ENCODE measurements around the gene CNFN. TPM values are rescaled to one million over a fixed set of nuclear protein-coding genes. Genes with fewer than 3 reads are reported as not detected.

Gene CNFN
- total RNA-seq, 1 donor from 2014 or later, result not detected

- H3K27ac Mint-ChIP-seq (ENCODE audit: unreplicated experiment), result no peak overlapping the region
- no peak for DNase-seq (ENCODE audit: low spot score)
- no peaks in the 10 kb centered on the region for H3K9me3 Mint-ChIP-seq (ENCODE audit: low read depth)
- H3K4me1 Mint-ChIP-seq (ENCODE audit: low read depth), result peaks cover 2% of the 10 kb centered on the region
- no peak overlapping the region for H3K4me3 Mint-ChIP-seq (ENCODE audit: unreplicated experiment)
- H3K27me3 Mint-ChIP-seq (ENCODE audit: low read depth), result no peaks in the 10 kb centered on the region
- peaks cover 16% of the 10 kb centered on the region for H3K36me3 Mint-ChIP-seq (ENCODE audit: low read depth)
- no peak for TF ChIP-seq CTCF (IDR thresholded peaks at IDR 0.05)
Measured at GRCh38 chr19:42355896-42356295, 34.2 kb downstream of the CNFN start.

DNA sequence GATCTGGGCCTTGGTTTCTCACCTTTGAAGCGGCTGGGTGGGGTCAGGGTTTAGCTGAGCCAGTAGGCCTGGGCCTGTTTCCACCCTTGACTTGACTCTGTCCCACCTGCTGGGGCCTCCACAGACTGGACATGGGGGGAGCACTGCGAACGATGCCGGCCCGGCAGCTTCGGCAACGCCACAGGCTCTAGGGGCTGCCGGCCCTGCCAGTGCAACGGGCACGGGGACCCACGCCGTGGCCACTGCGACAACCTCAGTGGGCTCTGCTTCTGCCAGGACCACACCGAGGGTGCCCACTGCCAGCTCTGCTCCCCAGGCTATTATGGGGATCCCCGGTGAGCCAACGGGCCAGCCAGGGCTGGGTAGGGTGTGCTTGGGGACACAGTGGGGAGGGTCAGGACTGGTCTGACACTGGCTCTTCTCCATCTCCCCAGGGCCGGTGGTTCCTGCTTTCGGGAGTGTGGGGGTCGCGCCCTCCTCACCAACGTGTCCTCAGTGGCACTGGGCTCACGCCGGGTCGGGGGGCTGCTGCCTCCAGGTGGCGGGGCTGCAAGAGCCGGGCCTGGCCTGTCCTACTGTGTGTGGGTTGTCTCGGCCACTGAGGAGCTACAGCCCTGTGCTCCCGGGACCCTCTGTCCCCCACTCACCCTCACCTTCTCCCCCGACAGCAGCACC is 36.6 kb downstream of the CNFN start:
- Mint-ChIP-seq H3K36me3 (ENCODE audit: low read depth) (peaks cover 20% of the 10 kb centered on the region), H3K9me3 (ENCODE audit: low read depth) (no peaks in the 10 kb centered on the region), H3K4me3 (ENCODE audit: unreplicated experiment) (no peak overlapping the region), H3K4me1 (ENCODE audit: low read depth) (no peaks in the 10 kb centered on the region), H3K27ac (ENCODE audit: unreplicated experiment) (no peak overlapping the region), H3K27me3 (ENCODE audit: low read depth) (no peaks in the 10 kb centered on the region)
- TF ChIP-seq CTCF (IDR thresholded peaks at IDR 0.05), result no peak
- DNase-seq (ENCODE audit: low spot score), result no peak

DNA sequence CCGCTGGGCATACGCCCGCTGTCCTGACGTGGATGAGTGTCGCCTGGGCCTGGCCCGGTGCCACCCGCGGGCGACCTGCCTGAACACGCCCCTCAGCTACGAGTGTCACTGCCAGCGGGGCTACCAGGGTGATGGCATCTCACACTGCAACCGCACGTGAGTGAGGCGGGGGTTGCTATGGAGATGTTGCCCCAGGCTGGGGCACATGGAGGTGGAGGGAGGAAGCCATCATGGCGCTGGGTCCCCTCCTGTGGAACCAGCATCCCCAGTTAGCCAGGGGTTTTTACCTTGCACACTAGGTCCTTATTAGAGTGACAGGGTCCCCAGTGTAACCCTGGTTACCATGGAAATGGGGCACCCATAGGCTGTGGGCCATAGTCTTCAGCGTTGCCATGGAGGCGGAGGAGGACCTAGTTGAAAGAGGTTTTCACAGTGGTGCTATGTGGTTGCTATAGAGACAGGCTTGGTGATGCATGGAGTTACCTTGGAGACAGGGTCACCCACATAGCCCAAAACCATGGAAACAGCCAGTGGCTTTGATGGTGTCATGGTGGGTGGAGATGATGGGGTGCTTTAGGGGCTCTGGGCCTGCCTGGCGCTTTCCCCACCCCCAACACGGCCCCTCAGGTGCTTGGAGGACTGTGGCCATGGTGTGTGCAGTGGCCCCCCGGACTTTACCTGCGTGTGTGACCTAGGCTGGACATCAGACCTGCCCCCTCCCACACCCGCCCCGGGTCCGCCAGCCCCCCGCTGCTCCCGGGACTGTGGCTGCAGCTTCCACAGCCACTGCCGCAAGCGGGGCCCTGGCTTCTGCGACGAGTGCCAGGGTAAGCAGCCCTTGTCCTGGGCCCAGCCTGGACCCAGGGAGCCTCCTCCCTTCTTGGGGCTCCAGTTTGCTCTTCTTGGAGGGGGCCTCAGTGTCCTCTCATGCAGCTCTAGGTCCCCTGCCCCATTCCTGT is 37.5 kb downstream of the CNFN start:
- Mint-ChIP-seq H3K27ac (ENCODE audit: unreplicated experiment) (no peak overlapping the region), H3K9me3 (ENCODE audit: low read depth) (no peaks in the 10 kb centered on the region), H3K4me3 (ENCODE audit: unreplicated experiment) (no peak overlapping the region), H3K4me1 (ENCODE audit: low read depth) (no peaks in the 10 kb centered on the region), H3K36me3 (ENCODE audit: low read depth) (peaks cover 18% of the 10 kb centered on the region), H3K27me3 (ENCODE audit: low read depth) (no peaks in the 10 kb centered on the region)
- no peak for DNase-seq (ENCODE audit: low spot score)
- no peak for TF ChIP-seq CTCF (IDR thresholded peaks at IDR 0.05)

- H3K36me3 Mint-ChIP-seq (ENCODE audit: low read depth), result peaks cover 20% of the 10 kb centered on the region
- H3K4me3 Mint-ChIP-seq (ENCODE audit: unreplicated experiment), result no peak overlapping the region
- H3K27ac Mint-ChIP-seq (ENCODE audit: unreplicated experiment), result no peak overlapping the region
- H3K4me1 Mint-ChIP-seq (ENCODE audit: low read depth), result no peaks in the 10 kb centered on the region
- no peak for TF ChIP-seq CTCF (IDR thresholded peaks at IDR 0.05)
- no peak for DNase-seq (ENCODE audit: low spot score)
- H3K9me3 Mint-ChIP-seq (ENCODE audit: low read depth), result no peaks in the 10 kb centered on the region
- H3K27me3 Mint-ChIP-seq (ENCODE audit: low read depth), result no peaks in the 10 kb centered on the region
Measured at GRCh38 chr19:42351079-42351735, 38.9 kb downstream of the CNFN start.

DNA sequence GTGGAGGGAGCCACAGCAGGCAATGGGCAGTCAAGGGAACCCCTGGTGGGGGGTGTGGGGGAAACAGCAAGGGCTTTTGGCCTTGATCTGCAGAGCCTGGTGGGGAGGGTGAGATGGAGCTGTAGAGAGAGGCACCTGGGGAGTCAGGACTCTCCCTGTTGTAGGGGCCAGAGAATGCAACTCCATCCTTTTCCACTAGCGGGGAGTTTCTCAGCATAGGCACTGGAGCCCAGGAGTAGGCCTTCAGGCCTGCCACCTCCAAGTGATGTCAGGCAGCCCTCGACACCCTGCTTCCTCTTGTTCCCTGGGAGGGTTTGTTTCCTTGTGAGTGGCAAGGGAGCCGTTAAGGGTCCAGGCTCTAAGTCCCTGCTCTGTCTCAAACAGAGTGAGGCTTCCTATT is 39.7 kb downstream of the CNFN start:
- no peak overlapping the region for H3K27ac Mint-ChIP-seq (ENCODE audit: unreplicated experiment)
- peaks cover under 1% of the 10 kb centered on the region for H3K4me1 Mint-ChIP-seq (ENCODE audit: low read depth)

More for the DNA sequence above, 39.7 kb downstream of the CNFN start:
- Mint-ChIP-seq H3K36me3 (ENCODE audit: low read depth) (peaks cover 20% of the 10 kb centered on the region), H3K9me3 (ENCODE audit: low read depth) (no peaks in the 10 kb centered on the region), H3K4me3 (ENCODE audit: unreplicated experiment) (no peak overlapping the region), H3K27me3 (ENCODE audit: low read depth) (no peaks in the 10 kb centered on the region)
- DNase-seq (ENCODE audit: low spot score), result no peak
- TF ChIP-seq CTCF (IDR thresholded peaks at IDR 0.05), result no peak

Measured in chondrocyte (in vitro differentiated cells).